Fibroblast of pulmonary artery (primary cell): ENCODE measurements around the gene POLA1.

Experiments
- DNase-seq: peaks from one replicate; pipeline ENCODE4 v3.0.0-alpha.2; 2010; ENCODE audit warnings: low read depth
- H3K4me3 ChIP-seq: replicated peaks from 2 replicates; pipeline ENCODE4 v1.5.1; 2011; ENCODE audit warnings: low read depth, mild to moderate bottlenecking, control low read depth, low read length, moderate library complexity
- TF ChIP-seq, protein P1 (sequence below): IDR thresholded peaks from 2 replicates; pipeline ENCODE4 v1.5.1; 2011; ENCODE audit warnings: mild to moderate bottlenecking, control low read depth, low read length, inconsistent platforms; ENCODE audit errors: missing control alignments

Gene POLA1

DNA sequence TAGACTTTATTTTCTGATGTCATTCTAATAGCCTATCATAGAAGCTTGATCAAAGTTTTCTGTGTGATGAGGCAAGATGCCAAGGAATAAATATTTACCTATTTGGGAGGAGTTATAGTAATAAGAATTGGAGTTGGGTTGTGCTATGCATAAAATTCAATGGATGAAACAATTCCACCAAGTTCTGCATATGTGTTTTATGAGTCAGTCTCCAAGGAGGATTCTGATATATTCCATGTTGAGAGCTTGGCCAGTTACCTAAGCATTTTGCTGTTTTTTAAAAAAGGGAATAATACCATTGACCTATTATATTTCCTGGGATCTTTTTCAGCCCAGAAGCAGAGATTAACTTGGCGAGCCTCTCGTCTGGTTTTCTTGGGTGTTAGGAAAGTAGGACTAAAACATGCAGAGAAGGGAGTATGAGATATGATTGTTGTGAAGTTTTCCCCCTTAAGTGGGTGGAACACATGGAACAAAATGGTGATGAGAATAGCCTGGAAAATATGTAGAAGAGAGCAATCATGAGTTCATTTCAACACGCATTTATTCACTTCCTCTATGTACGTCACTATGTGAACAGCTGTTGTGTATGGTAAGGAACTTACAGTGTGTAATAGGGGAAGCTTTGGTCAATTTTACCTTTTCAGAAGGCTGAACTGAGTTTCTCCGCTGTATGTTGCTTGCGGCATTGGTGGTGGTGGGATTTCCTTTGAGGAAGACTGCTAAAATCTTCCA, 39.2 kb downstream of the POLA1 start:
- TF ChIP-seq, protein P1, sequence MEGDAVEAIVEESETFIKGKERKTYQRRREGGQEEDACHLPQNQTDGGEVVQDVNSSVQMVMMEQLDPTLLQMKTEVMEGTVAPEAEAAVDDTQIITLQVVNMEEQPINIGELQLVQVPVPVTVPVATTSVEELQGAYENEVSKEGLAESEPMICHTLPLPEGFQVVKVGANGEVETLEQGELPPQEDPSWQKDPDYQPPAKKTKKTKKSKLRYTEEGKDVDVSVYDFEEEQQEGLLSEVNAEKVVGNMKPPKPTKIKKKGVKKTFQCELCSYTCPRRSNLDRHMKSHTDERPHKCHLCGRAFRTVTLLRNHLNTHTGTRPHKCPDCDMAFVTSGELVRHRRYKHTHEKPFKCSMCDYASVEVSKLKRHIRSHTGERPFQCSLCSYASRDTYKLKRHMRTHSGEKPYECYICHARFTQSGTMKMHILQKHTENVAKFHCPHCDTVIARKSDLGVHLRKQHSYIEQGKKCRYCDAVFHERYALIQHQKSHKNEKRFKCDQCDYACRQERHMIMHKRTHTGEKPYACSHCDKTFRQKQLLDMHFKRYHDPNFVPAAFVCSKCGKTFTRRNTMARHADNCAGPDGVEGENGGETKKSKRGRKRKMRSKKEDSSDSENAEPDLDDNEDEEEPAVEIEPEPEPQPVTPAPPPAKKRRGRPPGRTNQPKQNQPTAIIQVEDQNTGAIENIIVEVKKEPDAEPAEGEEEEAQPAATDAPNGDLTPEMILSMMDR = no peak
- peak; percentile 22 for DNase-seq
- no peak overlapping the region for H3K4me3 ChIP-seq

DNA sequence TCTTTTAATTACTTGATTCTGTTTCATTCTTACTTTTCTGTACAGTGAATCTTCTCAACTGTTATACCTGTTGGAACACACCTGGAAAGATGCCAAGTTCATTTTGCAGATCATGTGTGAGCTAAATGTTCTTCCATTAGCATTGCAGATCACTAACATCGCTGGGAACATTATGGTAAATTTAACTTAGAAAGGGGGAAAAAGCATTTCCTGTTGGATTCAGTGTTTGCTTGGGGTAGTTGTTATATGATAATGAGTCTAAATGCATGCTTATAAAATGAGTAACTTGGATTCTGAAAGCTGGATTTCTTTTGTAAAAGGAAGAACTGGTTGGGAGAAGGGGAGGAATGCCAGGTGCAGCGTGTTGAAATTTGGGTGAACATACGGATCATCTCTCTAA, 47.6 kb downstream of the POLA1 start:
- TF ChIP-seq, protein P1 = no peak
- DNase-seq = no peak

DNA sequence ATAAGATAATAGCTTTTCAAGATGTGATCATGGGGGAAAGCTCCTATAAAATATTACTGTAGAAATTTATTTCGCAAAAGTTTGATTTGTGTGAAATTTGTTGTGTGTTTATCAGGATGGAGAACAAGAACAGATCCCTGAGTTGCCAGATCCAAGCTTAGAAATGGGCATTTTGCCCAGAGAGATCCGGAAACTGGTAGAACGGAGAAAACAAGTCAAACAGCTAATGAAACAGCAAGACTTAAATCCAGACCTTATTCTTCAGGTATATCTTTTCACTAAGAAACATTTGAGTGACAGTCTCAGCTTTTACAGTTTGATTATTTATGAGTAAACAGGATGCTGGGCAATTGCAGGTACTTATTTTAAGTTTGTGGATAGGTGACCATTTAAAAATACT, 54.5 kb downstream of the POLA1 start:
- TF ChIP-seq, protein P1 = no peak

More for the DNA sequence above, 47.6 kb downstream of the POLA1 start:
- H3K4me3 ChIP-seq = no peak overlapping the region

DNA sequence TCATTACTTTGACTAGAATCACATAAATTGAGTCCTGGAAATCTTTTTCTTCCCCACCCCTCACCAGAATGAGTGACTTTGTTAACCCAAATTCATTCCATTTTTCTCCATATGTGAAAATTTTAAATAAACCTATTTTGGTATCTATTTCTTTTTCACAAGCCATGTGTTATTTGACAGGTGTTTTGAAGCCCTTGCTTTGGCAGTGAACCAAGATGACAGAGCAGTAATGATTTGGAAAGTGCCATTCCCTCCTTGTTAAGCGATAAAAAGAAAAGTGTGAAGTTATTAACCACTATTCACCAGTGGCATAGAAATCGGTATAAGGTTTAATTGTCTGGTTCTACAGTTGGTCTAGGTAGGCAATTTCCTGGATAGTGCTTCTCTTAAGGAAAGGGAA, 66.1 kb downstream of the POLA1 start:
- no peak overlapping the region for H3K4me3 ChIP-seq
- no peak for DNase-seq
- TF ChIP-seq, protein P1 = no peak

More for the DNA sequence above, 54.5 kb downstream of the POLA1 start:
- no peak overlapping the region for H3K4me3 ChIP-seq
- no peak for DNase-seq

DNA sequence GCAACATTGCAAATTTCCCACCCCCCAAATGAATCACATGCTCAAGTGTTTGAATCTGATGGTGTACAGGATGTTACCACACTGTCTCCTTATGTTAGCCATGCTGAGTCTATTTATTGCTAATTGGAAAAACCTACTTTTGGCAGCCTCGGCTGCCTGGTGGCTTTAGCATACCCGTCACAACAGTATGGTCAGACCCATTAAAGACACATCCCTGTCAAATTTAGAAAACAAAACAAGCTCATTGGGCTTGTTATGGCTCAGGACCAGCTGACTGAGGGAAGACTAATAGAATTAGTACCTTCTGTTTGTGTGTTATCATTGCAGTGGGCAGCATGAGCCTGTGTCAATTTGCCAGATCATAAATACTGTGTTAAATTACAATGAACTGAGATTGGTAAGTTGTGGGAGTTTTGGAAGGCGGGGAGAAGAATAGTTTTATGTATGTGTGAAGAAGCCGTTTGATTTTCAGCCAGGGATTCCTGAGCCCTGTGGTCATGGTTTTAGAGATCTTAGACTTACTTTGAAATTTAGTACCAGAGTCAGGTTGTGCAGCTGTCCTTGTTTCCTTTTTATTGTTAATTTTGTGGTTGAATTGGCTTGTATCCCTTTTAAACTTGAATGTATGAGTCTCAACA, 66.8 kb downstream of the POLA1 start:
- peak; percentile 39 for DNase-seq
- TF ChIP-seq, protein P1 = no peak

DNA sequence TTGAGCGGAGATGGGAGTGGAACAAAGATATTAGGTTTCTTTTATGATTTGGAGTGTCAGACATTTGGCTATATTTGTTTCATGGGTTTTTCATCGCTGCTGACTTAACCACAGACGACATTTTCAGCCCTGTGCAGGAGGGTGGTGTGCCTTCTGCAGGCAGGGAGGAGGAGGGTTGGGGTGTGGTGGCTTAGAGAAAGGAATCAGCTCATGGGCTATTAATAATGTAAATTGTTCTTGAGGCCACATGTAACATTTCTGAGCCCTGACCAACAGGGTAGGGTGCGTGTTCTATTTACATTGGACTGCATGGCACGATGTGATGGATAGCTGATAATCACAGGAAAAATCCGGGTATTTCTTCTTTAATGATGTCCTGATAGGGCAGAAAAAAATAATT, 67.6 kb downstream of the POLA1 start:
- TF ChIP-seq, protein P1 = no peak
- DNase-seq = no peak
- H3K4me3 ChIP-seq = no peak overlapping the region

More for the DNA sequence above, 66.8 kb downstream of the POLA1 start:
- H3K4me3 ChIP-seq = no peak overlapping the region
